Measurements from ENCODE around the gene NR4A3.

Gene NR4A3

DNA sequence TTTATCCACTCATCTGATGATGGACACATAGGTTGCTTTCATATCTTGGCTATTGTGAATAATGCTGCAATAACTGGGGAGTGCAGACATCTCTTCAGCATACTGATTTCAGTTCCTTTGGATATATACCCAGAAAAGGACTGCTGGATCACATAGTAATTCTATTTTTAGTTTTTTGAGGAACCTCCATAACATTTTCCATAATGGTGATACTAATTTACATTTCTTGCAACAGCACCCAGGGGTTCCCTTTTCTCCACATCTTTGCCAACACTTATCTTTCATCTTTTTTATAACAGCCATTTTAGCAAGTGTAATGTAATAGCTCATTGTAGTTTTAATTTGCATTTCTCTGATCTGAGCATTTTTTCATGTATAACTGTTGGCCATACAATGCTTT is 34.1 kb upstream of the NR4A3 start:
- no peak for FAIRE-seq
- DNase-seq (ENCODE audit: insufficient read length, low spot score): no peak
- no peak for TF ChIP-seq POU2F2 (IDR thresholded peaks at IDR 0.05; ENCODE audit: low read depth, low read length)
- TF ChIP-seq SPI1 (IDR thresholded peaks at IDR 0.05; ENCODE audit: low read depth, low read length): no peak
- no peak for TF ChIP-seq POLR2A (IDR thresholded peaks at IDR 0.05; ENCODE audit: low read depth, low read length)
- TF ChIP-seq PAX5 (IDR thresholded peaks at IDR 0.05; ENCODE audit: insufficient read depth, low read length, severe bottlenecking): no peak
- no peak for TF ChIP-seq POLR2AphosphoS5 (IDR thresholded peaks at IDR 0.05; ENCODE audit: low read depth, low read length)
- TF ChIP-seq TAF1 (IDR thresholded peaks at IDR 0.05; ENCODE audit: low read depth, low read length): no peak

DNA sequence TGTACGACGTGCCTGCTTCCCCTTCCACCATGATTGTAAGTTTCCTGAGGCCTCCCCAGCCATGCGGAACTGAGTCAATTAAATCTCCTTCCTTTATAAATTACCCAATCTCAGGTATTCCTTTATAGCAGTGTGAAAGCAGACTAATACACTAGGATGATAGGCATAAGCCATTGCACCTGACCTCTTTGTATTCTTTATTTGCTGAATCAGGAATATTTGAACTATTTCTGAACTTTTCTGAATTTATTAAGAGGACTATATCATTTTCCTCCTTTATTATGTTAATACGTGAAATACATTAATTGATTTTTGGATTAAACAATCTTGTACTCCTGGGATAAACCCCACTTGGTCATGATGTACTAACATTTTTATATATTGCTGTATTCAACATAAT is 28.2 kb upstream of the NR4A3 start:
- no peak for TF ChIP-seq SPI1 (IDR thresholded peaks at IDR 0.05; ENCODE audit: low read depth, low read length)
- TF ChIP-seq POLR2AphosphoS5 (IDR thresholded peaks at IDR 0.05; ENCODE audit: low read depth, low read length): no peak
- TF ChIP-seq TAF1 (IDR thresholded peaks at IDR 0.05; ENCODE audit: low read depth, low read length): no peak
- TF ChIP-seq PAX5 (IDR thresholded peaks at IDR 0.05; ENCODE audit: insufficient read depth, low read length, severe bottlenecking): no peak
- TF ChIP-seq POU2F2 (IDR thresholded peaks at IDR 0.05; ENCODE audit: low read depth, low read length): no peak
- no peak for TF ChIP-seq POLR2A (IDR thresholded peaks at IDR 0.05; ENCODE audit: low read depth, low read length)
- FAIRE-seq (no peak), DNase-seq (ENCODE audit: insufficient read length, low spot score) (no peak)

DNA sequence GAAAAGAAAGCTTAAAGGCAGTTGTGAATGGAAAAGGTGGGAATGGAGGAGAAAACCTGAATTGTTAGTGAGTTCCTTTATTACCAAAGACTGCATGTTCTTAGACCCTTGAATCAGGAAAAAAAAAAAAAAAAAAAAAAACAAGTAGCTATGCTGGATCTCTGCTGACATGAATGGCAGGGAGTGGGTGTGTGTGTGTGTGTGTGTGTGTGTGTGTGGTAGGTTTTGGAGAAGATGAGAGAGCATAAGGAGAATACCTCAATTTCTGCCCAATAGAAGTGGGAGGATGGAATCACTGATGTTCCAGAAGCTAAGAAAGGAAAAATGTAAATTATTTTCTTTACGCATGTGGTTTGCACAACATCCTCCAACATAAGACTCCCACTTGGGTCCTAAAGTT is 25.5 kb upstream of the NR4A3 start:
- FAIRE-seq: no peak
- DNase-seq (ENCODE audit: insufficient read length, low spot score): no peak

DNA sequence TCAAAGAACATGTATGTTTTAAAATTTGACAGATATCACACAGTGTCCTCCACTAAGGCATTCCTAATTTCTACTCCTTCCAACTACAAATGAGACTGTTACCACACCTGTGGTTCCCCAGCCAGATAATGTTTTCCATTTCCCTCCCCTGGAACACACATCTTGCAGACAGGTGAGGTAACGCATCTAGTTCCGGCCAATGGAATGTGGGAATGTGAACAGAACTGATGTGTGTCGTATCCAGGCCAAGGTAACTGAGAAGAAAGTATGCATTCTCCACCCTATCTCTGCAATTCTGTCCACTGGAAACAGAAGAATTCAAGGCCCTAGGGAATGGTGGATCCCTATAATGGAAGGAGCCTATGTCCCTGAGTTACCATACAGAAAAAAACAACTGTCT is 19.9 kb upstream of the NR4A3 start:
- FAIRE-seq (peak; percentile 45), DNase-seq (ENCODE audit: insufficient read length, low spot score) (no peak)
- TF ChIP-seq SPI1 (IDR thresholded peaks at IDR 0.05; ENCODE audit: low read depth, low read length) (no peak), POLR2AphosphoS5 (IDR thresholded peaks at IDR 0.05; ENCODE audit: low read depth, low read length) (no peak), PAX5 (IDR thresholded peaks at IDR 0.05; ENCODE audit: insufficient read depth, low read length, severe bottlenecking) (no peak), POU2F2 (IDR thresholded peaks at IDR 0.05; ENCODE audit: low read depth, low read length) (no peak), POLR2A (IDR thresholded peaks at IDR 0.05; ENCODE audit: low read depth, low read length) (no peak), TAF1 (IDR thresholded peaks at IDR 0.05; ENCODE audit: low read depth, low read length) (no peak)

More for the DNA sequence above, 25.5 kb upstream of the NR4A3 start:
- no peak for TF ChIP-seq POU2F2 (IDR thresholded peaks at IDR 0.05; ENCODE audit: low read depth, low read length)
- TF ChIP-seq SPI1 (IDR thresholded peaks at IDR 0.05; ENCODE audit: low read depth, low read length): no peak
- TF ChIP-seq POLR2A (IDR thresholded peaks at IDR 0.05; ENCODE audit: low read depth, low read length): no peak
- TF ChIP-seq TAF1 (IDR thresholded peaks at IDR 0.05; ENCODE audit: low read depth, low read length): no peak

DNA sequence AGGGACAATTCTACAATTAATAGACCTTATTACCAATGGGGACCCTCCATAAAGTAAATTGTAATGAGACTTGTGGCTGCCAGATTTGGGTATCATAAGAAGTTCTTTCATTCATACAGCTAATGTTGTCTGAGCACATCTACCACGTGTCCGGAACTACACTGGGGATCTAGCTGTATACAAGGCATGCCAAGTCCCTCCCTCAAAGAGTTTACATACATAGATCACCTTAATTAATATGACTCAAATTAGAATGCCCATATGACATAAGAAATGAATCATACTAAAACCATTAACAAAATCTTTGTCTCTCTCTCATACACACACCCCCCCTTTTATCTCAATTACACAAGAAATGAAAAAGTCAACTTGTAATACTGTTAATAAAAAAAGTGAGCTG is 18.0 kb upstream of the NR4A3 start:
- peak; percentile 5 for FAIRE-seq
- no peak for DNase-seq (ENCODE audit: insufficient read length, low spot score)

DNA sequence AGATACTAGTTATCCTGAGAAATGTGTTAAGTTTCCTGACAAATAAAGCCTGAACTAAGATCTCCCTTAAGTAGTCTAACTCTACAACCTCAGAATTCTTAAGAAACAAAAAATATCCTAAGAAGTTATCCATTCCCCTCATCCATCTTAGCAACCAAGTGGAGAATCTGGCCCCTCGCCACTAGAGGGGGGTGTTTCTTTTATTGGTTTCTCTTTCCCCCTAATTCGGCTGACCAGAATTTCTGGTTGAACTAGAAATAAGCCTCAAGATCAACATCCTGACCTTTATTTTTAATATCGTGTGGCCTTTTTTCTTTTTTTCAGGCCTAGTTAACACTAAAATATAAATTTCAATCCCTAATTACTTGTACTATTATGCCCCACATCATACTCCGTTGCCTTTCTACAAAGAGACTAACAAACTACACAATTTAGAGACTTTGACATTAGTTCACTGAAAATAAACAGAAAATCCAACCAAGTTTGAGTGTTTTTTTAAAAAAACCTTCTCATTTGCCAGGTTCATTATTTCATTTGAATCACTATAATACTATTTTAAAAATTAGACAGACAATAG is 14.3 kb upstream of the NR4A3 start:
- TF ChIP-seq PAX5 (IDR thresholded peaks at IDR 0.05; ENCODE audit: insufficient read depth, low read length, severe bottlenecking): no peak
- no peak for TF ChIP-seq POU2F2 (IDR thresholded peaks at IDR 0.05; ENCODE audit: low read depth, low read length)
- TF ChIP-seq SPI1 (IDR thresholded peaks at IDR 0.05; ENCODE audit: low read depth, low read length): no peak
- TF ChIP-seq POLR2A (IDR thresholded peaks at IDR 0.05; ENCODE audit: low read depth, low read length): no peak
- no peak for TF ChIP-seq POLR2AphosphoS5 (IDR thresholded peaks at IDR 0.05; ENCODE audit: low read depth, low read length)
- TF ChIP-seq TAF1 (IDR thresholded peaks at IDR 0.05; ENCODE audit: low read depth, low read length): no peak
- DNase-seq (ENCODE audit: insufficient read length, low spot score): no peak
- peak; percentile 77 for FAIRE-seq

More for the DNA sequence above, 18.0 kb upstream of the NR4A3 start:
- no peak for TF ChIP-seq POLR2A (IDR thresholded peaks at IDR 0.05; ENCODE audit: low read depth, low read length)
- TF ChIP-seq POU2F2 (IDR thresholded peaks at IDR 0.05; ENCODE audit: low read depth, low read length): no peak
- no peak for TF ChIP-seq PAX5 (IDR thresholded peaks at IDR 0.05; ENCODE audit: insufficient read depth, low read length, severe bottlenecking)

DNA sequence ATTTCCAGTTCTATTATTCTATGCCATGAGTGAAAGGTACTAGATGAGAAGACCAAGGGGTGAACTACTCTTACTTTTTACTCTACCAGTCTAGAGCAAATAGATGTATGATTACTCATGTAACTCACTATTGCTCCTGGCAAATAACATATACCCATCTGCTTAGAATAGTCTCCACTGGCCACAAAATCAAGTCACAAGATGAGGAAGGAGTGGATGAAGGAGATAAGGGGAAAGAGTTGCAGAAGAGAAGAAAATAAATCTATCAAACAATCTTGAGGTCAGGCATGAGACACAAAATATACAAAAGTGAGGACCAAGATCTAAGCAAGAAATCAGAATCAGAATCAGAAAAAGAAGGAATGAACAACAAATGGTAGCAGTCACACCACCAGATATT is 13.7 kb upstream of the NR4A3 start:
- peak; percentile 26 for FAIRE-seq
- no peak for DNase-seq (ENCODE audit: insufficient read length, low spot score)
- TF ChIP-seq PAX5 (IDR thresholded peaks at IDR 0.05; ENCODE audit: insufficient read depth, low read length, severe bottlenecking) (no peak), POU2F2 (IDR thresholded peaks at IDR 0.05; ENCODE audit: low read depth, low read length) (no peak), SPI1 (IDR thresholded peaks at IDR 0.05; ENCODE audit: low read depth, low read length) (no peak), POLR2AphosphoS5 (IDR thresholded peaks at IDR 0.05; ENCODE audit: low read depth, low read length) (no peak), TAF1 (IDR thresholded peaks at IDR 0.05; ENCODE audit: low read depth, low read length) (no peak), POLR2A (IDR thresholded peaks at IDR 0.05; ENCODE audit: low read depth, low read length) (no peak)

DNA sequence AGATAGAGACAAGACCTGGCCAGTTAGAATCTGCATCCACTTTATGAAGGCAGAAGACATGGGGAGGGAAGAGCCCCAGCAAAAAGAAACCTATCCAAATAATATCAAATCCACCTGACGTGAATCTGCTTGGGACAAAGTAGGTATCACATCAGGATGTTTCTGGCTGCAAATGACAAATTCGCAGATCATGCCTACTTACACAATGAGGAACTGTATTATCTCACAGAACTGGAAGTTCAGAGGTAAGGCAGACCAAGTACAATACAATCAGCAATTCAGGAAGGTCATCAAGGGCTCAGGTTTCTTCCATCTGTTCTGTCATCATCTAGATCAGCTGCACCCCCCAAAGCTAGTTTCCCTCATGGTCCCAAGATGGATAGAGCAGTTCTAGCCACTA is 13.2 kb upstream of the NR4A3 start:
- TF ChIP-seq POLR2A (IDR thresholded peaks at IDR 0.05; ENCODE audit: low read depth, low read length) (no peak), SPI1 (IDR thresholded peaks at IDR 0.05; ENCODE audit: low read depth, low read length) (0 out of 2 replicates have a peak, but pooled peaks have one; percentile 8)
- FAIRE-seq: peak; percentile 73
- DNase-seq (ENCODE audit: insufficient read length, low spot score): no peak

DNA sequence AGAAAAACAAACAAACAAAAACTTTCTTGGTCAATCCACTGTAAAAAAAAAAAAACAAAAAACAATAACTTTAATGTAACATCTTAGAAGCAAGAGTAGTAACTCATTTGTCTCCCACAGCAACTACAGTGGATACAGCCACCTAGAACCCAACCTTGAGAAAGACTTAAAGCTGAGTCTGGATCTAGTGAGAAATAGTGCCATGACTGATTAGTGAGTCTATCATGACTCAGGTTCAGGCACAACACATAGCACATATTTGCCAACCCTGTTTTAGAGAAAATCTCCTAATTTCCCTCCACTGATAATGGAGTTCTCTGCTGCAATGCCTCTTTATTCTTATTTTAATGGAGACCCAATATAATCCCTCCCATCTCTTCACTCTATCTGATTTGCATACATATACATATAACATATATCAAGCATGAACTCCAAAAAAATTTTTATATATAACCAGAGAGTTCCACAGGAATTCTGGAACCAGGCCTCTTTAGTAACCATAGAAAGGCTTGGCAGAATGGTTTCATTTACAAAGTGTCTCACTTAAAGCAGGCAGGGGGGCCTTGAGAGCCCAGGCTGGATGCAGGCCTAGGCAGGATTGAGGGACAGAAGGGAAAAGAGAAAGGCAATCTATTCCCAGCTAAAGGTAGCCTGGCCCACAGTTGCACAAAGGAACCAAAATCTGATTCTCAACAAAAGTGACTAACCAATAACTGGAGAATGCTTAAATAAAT is 11.9 kb upstream of the NR4A3 start:
- FAIRE-seq: no peak
- no peak for DNase-seq (ENCODE audit: insufficient read length, low spot score)
- TF ChIP-seq SPI1 (IDR thresholded peaks at IDR 0.05; ENCODE audit: low read depth, low read length): no peak
- TF ChIP-seq POU2F2 (IDR thresholded peaks at IDR 0.05; ENCODE audit: low read depth, low read length): no peak
- no peak for TF ChIP-seq PAX5 (IDR thresholded peaks at IDR 0.05; ENCODE audit: insufficient read depth, low read length, severe bottlenecking)
- no peak for TF ChIP-seq POLR2A (IDR thresholded peaks at IDR 0.05; ENCODE audit: low read depth, low read length)
- TF ChIP-seq TAF1 (IDR thresholded peaks at IDR 0.05; ENCODE audit: low read depth, low read length): no peak
- no peak for TF ChIP-seq POLR2AphosphoS5 (IDR thresholded peaks at IDR 0.05; ENCODE audit: low read depth, low read length)

DNA sequence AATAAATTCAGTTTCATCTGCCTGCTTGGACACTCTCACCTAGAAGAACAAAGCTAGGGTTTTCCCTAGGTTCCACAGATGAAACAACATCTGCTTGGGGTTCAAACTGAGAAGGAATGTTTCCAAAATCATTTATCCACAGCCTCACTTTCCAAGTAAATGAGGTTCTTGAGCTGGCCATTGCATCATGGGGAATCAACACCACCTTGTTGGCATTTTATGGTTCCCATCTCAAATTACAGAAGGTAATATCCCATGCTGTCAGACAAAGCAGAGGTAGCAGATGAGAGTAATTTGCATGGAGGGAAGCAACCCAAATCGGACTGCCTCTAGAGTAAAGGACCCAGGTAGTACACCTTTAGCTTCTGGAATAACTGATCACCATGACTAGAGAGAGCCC is 10.5 kb upstream of the NR4A3 start:
- FAIRE-seq (peak; percentile 66), DNase-seq (ENCODE audit: insufficient read length, low spot score) (no peak)
- TF ChIP-seq TAF1 (IDR thresholded peaks at IDR 0.05; ENCODE audit: low read depth, low read length): no peak
- TF ChIP-seq POU2F2 (IDR thresholded peaks at IDR 0.05; ENCODE audit: low read depth, low read length): no peak
- TF ChIP-seq SPI1 (IDR thresholded peaks at IDR 0.05; ENCODE audit: low read depth, low read length): no peak
- no peak for TF ChIP-seq POLR2A (IDR thresholded peaks at IDR 0.05; ENCODE audit: low read depth, low read length)
- no peak for TF ChIP-seq PAX5 (IDR thresholded peaks at IDR 0.05; ENCODE audit: insufficient read depth, low read length, severe bottlenecking)
- TF ChIP-seq POLR2AphosphoS5 (IDR thresholded peaks at IDR 0.05; ENCODE audit: low read depth, low read length): no peak

All from GM12891 (cell line).